Measurements from ENCODE around the gene SOX2. TPM values are rescaled to one million over a fixed set of nuclear protein-coding genes. Genes with fewer than 3 reads are reported as not detected.

Gene SOX2
- total RNA-seq, 1 donor from 2014 or later = 4.0 TPM

DNA sequence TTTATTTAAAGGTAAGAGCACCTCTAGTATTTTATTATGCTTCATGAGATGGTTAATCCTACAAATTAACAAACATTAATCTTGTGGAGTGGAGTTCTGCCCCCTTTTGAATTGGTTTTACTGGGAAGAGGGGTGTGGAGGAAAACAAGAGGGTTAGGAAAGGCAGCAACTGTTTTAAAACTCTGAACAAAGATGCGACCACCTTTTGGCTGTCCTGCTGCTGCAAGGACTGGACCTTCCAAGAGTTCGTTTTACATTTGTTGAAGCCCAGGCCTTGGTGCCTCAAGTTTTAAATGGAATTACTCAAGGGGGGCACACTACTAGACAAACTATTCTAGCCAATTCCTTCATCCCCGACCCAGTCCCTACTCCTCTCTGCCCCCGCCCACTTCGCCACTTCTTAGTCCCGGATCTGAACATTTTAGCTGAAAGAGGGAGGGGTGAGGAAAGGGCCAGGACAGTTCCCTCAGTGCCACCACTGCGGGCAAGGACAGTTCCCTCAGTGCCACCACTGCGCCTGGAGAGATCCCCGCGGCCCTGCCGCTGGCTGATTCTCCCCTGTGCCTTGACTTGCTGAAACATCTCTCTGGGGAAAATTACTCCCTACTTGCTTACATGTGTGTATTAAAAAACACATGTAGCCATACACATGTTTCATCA is 11.2 kb downstream of the SOX2 start:
- H3K4me3 ChIP-seq = no peak overlapping the region
- H3K36me3 ChIP-seq = no peaks in the 10 kb centered on the region
- peaks cover 100% of the 10 kb centered on the region for H3K27me3 ChIP-seq (ENCODE audit: low read depth)
- H3K27ac ChIP-seq = no peak overlapping the region
- H3K9me3 ChIP-seq = no peaks in the 10 kb centered on the region
- TF ChIP-seq, protein P1, sequence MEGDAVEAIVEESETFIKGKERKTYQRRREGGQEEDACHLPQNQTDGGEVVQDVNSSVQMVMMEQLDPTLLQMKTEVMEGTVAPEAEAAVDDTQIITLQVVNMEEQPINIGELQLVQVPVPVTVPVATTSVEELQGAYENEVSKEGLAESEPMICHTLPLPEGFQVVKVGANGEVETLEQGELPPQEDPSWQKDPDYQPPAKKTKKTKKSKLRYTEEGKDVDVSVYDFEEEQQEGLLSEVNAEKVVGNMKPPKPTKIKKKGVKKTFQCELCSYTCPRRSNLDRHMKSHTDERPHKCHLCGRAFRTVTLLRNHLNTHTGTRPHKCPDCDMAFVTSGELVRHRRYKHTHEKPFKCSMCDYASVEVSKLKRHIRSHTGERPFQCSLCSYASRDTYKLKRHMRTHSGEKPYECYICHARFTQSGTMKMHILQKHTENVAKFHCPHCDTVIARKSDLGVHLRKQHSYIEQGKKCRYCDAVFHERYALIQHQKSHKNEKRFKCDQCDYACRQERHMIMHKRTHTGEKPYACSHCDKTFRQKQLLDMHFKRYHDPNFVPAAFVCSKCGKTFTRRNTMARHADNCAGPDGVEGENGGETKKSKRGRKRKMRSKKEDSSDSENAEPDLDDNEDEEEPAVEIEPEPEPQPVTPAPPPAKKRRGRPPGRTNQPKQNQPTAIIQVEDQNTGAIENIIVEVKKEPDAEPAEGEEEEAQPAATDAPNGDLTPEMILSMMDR (IDR thresholded peaks at IDR 0.05) = no peak
- DNase-seq (no peak), ATAC-seq (no peak)
- H3K4me1 ChIP-seq = peaks cover 21% of the 10 kb centered on the region
- intact Hi-C loops (cut with DNase I) = no loop called here

DNA sequence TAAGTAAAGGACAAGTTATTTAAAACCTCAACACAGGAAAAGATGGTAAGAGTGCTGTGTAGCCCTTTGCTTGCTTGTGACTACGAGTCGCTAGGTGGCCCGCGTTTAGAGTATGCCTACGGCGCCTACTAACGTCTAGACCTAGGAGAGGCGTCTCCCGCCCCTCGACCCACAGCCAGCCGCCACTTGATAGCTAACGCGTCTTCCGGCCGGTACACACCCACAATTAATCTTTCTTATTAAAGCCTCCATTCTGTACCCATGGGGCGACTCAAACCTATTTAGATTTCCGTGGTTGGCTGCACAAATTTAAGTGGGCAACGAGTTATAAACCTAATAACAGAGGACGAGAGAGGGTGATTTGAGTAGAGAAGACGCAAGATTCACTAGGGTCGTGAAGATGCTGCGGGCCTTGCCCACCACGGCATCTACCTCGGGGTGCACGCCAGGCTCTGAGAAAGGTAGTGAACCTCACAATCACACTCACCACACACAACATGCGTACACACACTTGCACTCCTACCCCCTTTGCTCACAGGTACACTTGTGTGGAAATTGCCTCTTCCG is 12.0 kb downstream of the SOX2 start:
- TF ChIP-seq, protein P1 (IDR thresholded peaks at IDR 0.05) = no peak
- Histone ChIP-seq H3K27ac (no peak overlapping the region), H3K27me3 (ENCODE audit: low read depth) (peaks cover 100% of the 10 kb centered on the region), H3K4me3 (no peak overlapping the region), H3K4me1 (peaks cover 21% of the 10 kb centered on the region), H3K36me3 (no peaks in the 10 kb centered on the region), H3K9me3 (no peaks in the 10 kb centered on the region)
- no peak for ATAC-seq
- DNase-seq = no peak
- intact Hi-C loops (cut with DNase I) = no loop called here

DNA sequence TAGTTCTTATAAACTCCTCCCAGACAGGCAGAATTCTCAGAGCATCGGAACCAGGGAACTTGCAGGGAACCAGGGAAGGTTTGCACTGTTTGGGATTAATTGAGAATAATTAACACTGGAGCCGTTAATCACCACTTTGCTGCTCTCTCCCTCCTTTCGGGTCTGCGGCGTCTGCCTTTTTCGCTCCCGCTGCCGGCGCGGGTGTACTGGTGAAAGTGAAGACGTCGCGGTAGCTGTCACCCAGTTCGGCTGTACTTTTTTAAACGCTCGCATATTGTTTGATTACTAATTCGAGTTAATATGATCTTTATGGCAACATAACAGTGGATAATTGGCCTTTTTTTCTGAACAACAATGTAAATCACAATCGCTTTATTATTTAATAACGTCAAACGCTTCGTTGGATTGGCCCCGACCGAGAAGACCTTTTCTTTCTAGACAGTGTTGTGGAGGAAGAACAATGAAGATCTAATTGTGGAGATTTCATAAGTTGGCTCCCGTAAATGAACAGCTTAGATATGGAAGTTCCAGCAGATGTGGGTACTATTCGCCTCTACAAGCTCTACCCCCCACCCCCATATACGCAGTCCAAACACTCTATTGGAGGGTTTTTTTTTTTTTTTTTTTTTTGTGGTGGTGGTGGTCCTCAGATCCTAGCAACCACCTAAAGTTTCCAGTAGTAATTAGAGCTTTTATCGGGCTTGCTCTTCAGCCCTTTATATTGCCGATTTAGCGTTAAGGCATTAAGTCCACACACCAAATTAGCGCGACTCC is 12.7 kb downstream of the SOX2 start:
- H3K27me3 ChIP-seq (ENCODE audit: low read depth) = peaks cover 100% of the 10 kb centered on the region
- intact Hi-C loops (cut with DNase I) = no loop called here
- H3K4me3 ChIP-seq = no peak overlapping the region
- no peaks in the 10 kb centered on the region for H3K36me3 ChIP-seq
- no peaks in the 10 kb centered on the region for H3K9me3 ChIP-seq
- no peak for DNase-seq
- peaks cover 21% of the 10 kb centered on the region for H3K4me1 ChIP-seq
- no peak for ATAC-seq
- H3K27ac ChIP-seq = no peak overlapping the region
- TF ChIP-seq, protein P1 (IDR thresholded peaks at IDR 0.05) = no peak

DNA sequence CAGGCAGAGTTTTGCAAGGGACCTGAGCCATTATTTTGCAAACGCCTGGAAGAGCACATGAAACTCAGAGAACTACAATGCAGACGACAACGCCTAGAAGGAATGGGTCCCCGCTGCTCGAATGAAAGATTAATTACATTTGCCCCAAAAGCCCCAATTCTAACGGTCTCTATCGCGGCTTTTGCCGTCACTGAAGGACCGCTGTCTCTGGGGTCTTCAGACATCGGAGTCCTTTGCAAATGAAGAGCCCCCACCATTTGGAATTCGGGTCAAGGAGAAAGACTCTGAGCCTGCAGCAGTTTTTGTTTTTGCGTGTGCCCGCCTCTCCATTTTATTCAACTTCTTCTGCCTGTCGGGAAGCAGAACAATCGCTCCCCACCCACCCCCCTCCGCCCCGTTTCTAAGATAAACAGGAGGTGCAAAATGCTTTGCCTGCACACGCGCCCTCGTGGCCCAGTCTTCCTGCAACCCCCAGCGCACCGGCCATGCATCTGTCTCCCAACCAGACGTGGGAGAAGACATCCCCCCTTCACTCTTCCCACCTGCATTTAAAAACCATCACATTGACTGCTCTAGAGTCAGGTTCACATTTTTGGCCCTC is 13.5 kb downstream of the SOX2 start:
- Histone ChIP-seq H3K9me3 (no peaks in the 10 kb centered on the region), H3K27me3 (ENCODE audit: low read depth) (peaks cover 98% of the 10 kb centered on the region), H3K36me3 (no peaks in the 10 kb centered on the region), H3K4me3 (no peak overlapping the region), H3K4me1 (peaks cover 21% of the 10 kb centered on the region), H3K27ac (no peak overlapping the region)
- TF ChIP-seq, protein P1 (IDR thresholded peaks at IDR 0.05) = no peak
- DNase-seq (no peak), ATAC-seq (no peak)
- intact Hi-C loops (cut with DNase I) = no loop called here

DNA sequence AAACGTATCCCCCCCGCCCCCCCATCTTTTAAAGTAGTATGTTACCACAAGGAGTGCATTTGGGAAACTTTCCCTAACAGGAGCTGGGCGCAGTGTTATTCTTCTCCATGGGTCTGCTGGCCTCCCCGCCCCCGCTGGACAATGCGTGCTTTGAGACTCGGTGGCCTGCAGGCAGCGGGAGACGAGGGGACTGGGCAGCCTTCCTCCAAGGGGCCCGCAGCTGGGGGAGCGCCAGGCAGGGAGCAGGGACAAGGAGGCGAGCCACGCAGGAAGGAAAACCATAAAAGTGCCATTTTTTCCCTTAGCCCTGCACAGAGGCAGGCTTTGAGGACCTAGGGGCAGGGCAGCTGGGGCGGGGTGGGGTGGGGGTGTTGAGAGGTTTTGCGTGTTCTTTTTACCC is 14.1 kb downstream of the SOX2 start:
- TF ChIP-seq, protein P1 (IDR thresholded peaks at IDR 0.05) = no peak
- DNase-seq (no peak), ATAC-seq (no peak)
- H3K4me3 ChIP-seq = no peak overlapping the region
- H3K4me1 ChIP-seq = peaks cover 21% of the 10 kb centered on the region
- intact Hi-C loops (cut with DNase I) = no loop called here
- no peaks in the 10 kb centered on the region for H3K36me3 ChIP-seq
- no peaks in the 10 kb centered on the region for H3K9me3 ChIP-seq
- H3K27me3 ChIP-seq (ENCODE audit: low read depth) = peaks cover 98% of the 10 kb centered on the region
- H3K27ac ChIP-seq = no peak overlapping the region

Measured in lower lobe of right lung (tissue), 2 donors.